Measurements from ENCODE around the gene SLC38A4. TPM values are rescaled to one million over a fixed set of nuclear protein-coding genes. Genes with fewer than 3 reads are reported as not detected.

SLC38A4 gene
- total RNA-seq, 4 donors from 2014 or later, result 1.0 to 5.9 (median 1.7) TPM

DNA sequence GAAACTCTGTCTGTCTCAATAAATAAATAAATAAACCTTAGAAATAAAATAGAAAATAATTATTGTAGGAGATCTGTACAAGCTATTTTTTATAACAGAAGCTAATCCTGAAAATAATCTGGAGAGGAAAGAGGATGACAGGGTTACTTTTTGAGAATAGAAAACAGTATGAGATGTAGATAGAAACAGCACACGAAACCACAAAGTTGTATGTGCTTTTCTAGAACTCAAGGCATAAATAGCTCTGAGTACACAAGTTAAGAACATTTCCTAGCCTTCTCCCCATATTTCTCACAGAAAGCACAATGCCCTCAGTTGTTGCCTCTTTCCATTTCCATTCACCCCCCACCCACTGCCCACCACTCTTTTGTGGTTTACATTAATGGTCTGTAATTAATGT, 35.7 kb downstream of the SLC38A4 start:
- no peaks in the 10 kb centered on the region for H3K9me3 ChIP-seq
- intact Hi-C loops (cut with DNase I; ENCODE audit: low total_unique reads), result no loop called here
- H3K4me1 ChIP-seq, result no peaks in the 10 kb centered on the region
- no peaks in the 10 kb centered on the region for H3K27me3 ChIP-seq
- no peak overlapping the region for H3K4me3 ChIP-seq
- TF ChIP-seq, protein P1, sequence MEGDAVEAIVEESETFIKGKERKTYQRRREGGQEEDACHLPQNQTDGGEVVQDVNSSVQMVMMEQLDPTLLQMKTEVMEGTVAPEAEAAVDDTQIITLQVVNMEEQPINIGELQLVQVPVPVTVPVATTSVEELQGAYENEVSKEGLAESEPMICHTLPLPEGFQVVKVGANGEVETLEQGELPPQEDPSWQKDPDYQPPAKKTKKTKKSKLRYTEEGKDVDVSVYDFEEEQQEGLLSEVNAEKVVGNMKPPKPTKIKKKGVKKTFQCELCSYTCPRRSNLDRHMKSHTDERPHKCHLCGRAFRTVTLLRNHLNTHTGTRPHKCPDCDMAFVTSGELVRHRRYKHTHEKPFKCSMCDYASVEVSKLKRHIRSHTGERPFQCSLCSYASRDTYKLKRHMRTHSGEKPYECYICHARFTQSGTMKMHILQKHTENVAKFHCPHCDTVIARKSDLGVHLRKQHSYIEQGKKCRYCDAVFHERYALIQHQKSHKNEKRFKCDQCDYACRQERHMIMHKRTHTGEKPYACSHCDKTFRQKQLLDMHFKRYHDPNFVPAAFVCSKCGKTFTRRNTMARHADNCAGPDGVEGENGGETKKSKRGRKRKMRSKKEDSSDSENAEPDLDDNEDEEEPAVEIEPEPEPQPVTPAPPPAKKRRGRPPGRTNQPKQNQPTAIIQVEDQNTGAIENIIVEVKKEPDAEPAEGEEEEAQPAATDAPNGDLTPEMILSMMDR (IDR thresholded peaks at IDR 0.05), result no peak
- no peak for TF ChIP-seq POLR2A (IDR thresholded peaks at IDR 0.05)
- no peak for DNase-seq
- H3K27ac ChIP-seq, result no peak overlapping the region
- H3K36me3 ChIP-seq, result no peaks in the 10 kb centered on the region

DNA sequence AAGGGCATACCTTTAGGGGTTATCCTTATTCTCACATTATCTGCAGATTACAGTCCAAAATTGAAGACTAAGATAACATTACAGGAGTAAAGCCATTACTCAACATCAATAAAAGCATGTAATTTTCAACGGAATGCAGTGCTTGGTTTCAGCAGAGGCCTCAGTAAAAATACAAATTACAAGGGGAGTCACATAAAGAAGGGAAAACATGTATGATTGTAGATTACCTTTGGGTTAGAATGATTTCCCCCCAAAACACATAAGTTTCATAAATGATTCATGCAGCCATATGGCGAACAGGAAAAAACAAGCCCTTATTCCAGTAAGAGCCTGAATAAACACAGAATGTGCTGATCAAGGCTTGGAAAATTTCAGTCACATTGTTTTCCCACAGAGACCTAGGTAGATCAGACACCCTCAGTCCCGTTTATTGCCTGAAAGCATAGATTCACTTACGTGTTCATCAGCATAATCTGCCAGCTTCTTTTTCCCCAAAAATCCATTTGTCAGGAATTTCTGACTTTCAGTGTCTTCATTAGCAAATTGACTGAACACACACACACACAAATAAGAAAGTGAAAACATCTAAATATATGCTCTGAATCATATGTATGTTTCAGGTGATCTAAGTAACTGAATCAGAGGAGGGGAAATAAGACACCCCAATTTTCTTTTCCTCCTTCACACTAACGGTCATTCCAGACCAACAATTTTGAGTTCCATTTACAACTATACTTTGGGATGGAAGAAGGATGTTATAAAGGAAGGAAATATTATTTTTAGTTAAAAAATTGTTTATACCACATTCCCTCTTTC, 37.5 kb downstream of the SLC38A4 start:
- no peak for TF ChIP-seq POLR2A (IDR thresholded peaks at IDR 0.05)
- TF ChIP-seq, protein P1 (IDR thresholded peaks at IDR 0.05), result no peak
- intact Hi-C loops (cut with DNase I; ENCODE audit: low total_unique reads), result no loop called here

DNA sequence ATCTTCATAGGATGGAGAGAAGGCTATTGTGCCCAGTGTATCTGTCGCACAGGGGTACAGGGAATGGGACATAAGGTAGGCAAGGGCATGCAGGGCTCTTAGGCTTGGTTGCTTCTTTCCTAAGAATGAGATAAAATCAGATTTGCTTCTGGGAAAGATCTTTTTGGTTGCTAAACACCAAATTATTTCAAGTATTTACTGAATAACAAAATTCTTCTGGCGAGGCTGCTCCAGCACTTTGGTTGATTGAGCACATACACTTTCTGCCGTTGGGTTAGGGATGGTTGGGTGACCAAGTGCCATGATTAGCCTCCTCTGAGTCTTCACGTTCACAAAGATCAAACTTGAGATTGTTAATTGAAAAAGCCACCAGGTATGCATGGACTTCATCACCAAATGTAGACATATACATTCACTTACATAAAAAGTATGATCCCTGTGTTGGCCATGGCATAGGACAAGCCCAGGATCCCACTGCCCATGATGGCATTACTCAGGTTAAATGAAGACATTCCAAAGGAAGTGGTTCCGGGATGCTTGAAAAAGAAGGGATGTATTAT, 38.2 kb downstream of the SLC38A4 start:
- H3K27ac ChIP-seq, result no peak overlapping the region
- intact Hi-C loops (cut with DNase I; ENCODE audit: low total_unique reads), result no loop called here
- H3K4me3 ChIP-seq, result no peak overlapping the region
- H3K36me3 ChIP-seq, result no peaks in the 10 kb centered on the region
- H3K4me1 ChIP-seq, result no peaks in the 10 kb centered on the region
- no peaks in the 10 kb centered on the region for H3K27me3 ChIP-seq
- TF ChIP-seq, protein P1 (IDR thresholded peaks at IDR 0.05), result no peak
- TF ChIP-seq POLR2A (IDR thresholded peaks at IDR 0.05), result no peak
- no peak for DNase-seq
- H3K9me3 ChIP-seq, result no peaks in the 10 kb centered on the region

More for the DNA sequence above, 37.5 kb downstream of the SLC38A4 start:
- no peaks in the 10 kb centered on the region for H3K4me1 ChIP-seq
- no peaks in the 10 kb centered on the region for H3K27me3 ChIP-seq
- H3K27ac ChIP-seq, result no peak overlapping the region
- H3K4me3 ChIP-seq, result no peak overlapping the region
- no peaks in the 10 kb centered on the region for H3K9me3 ChIP-seq
- DNase-seq, result no peak
- H3K36me3 ChIP-seq, result no peaks in the 10 kb centered on the region

DNA sequence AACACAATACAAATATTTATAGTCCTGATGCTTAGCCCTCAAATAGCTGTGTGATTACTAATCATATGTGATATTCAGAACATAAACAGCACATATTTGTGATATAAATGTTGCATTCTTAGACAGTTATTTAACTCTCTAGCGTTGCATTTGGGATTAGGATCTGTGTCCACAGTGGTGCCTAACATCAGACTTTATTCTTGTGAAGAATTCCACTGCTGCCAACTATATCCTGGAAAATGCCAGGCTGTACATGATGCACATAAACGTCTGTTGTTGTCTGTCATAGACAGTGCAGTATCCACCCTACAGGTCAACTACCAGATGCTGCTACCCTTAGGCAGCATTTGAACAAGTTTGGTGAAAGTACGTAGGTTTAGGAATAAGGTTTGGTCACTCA, 39.0 kb downstream of the SLC38A4 start:
- no peaks in the 10 kb centered on the region for H3K36me3 ChIP-seq
- no peaks in the 10 kb centered on the region for H3K27me3 ChIP-seq
- intact Hi-C loops (cut with DNase I; ENCODE audit: low total_unique reads), result no loop called here
- no peak for TF ChIP-seq POLR2A (IDR thresholded peaks at IDR 0.05)
- TF ChIP-seq, protein P1 (IDR thresholded peaks at IDR 0.05), result no peak
- no peak overlapping the region for H3K4me3 ChIP-seq
- no peaks in the 10 kb centered on the region for H3K4me1 ChIP-seq
- no peak overlapping the region for H3K27ac ChIP-seq
- no peak for DNase-seq
- no peaks in the 10 kb centered on the region for H3K9me3 ChIP-seq

DNA sequence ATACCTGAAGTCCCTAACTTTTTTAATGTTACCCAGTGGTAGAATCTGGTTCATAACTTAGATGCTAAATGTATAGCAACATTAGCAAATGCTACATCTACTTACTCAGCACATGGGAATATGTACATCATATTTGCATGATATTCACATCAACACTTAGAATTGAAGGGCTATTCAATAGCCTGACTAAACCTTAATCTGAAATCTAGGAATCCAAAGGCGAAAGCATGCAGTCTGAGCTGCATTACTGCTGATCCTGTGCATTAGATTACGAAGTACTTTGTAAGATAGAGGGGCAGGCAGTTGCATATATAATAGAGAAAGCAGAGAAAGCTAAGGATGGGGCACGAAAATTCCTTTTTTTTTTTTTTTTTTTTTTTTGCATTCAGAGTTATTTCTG, 40.4 kb downstream of the SLC38A4 start:
- no peak overlapping the region for H3K4me3 ChIP-seq
- no peak overlapping the region for H3K27ac ChIP-seq
- H3K4me1 ChIP-seq, result no peaks in the 10 kb centered on the region
- no peaks in the 10 kb centered on the region for H3K9me3 ChIP-seq
- no peaks in the 10 kb centered on the region for H3K27me3 ChIP-seq
- no peak for DNase-seq
- intact Hi-C loops (cut with DNase I; ENCODE audit: low total_unique reads), result no loop called here
- TF ChIP-seq, protein P1 (IDR thresholded peaks at IDR 0.05), result no peak
- TF ChIP-seq POLR2A (IDR thresholded peaks at IDR 0.05), result no peak
- H3K36me3 ChIP-seq, result no peaks in the 10 kb centered on the region
